ENCODE results near the gene ST6GALNAC3.
"Not testable (repeated sequence)": the region's sequence is repeated elsewhere in the genome, so short reads cannot be mapped to it uniquely, and the experiment has no call there.

ST6GALNAC3 gene

GRCh38 chr1:76121850-76122249, 47.3 kb downstream of the ST6GALNAC3 start:
- DNase-seq (ENCODE audit: extremely low spot score), result no peak
- ChIA-PET CTCF (no interaction called here), POLR2A (no interaction called here)
- TF ChIP-seq LEF1 (IDR thresholded peaks at IDR 0.05; ENCODE audit: borderline replicate concordance), result no peak
- TF ChIP-seq FOXA1 (IDR thresholded peaks at IDR 0.05), result no peak
- TF ChIP-seq SP1 (IDR thresholded peaks at IDR 0.05), result no peak
- no peak for TF ChIP-seq HDGF (IDR thresholded peaks at IDR 0.05; ENCODE audit: borderline replicate concordance)
- TF ChIP-seq BHLHE40 (IDR thresholded peaks at IDR 0.05; ENCODE audit: borderline replicate concordance), result no peak
- no peak for TF ChIP-seq ELF4 (IDR thresholded peaks at IDR 0.05)
- no peak for TF ChIP-seq SUZ12 (IDR thresholded peaks at IDR 0.05)
- no peak for TF ChIP-seq TARDBP (IDR thresholded peaks at IDR 0.05)
- TF ChIP-seq, protein P1, sequence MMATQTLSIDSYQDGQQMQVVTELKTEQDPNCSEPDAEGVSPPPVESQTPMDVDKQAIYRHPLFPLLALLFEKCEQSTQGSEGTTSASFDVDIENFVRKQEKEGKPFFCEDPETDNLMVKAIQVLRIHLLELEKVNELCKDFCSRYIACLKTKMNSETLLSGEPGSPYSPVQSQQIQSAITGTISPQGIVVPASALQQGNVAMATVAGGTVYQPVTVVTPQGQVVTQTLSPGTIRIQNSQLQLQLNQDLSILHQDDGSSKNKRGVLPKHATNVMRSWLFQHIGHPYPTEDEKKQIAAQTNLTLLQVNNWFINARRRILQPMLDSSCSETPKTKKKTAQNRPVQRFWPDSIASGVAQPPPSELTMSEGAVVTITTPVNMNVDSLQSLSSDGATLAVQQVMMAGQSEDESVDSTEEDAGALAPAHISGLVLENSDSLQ (IDR thresholded peaks at IDR 0.05), result no peak
- no peak for TF ChIP-seq FOXK2 (IDR thresholded peaks at IDR 0.05)
- no peak for TF ChIP-seq ARNT (IDR thresholded peaks at IDR 0.05)
- TF ChIP-seq CTBP1 (IDR thresholded peaks at IDR 0.05; ENCODE audit: borderline replicate concordance), result no peak
- no peak for TF ChIP-seq L3MBTL2 (conservative IDR thresholded peaks at IDR 0.05)
- no peak for TF ChIP-seq ZNF384 (IDR thresholded peaks at IDR 0.05)

DNA sequence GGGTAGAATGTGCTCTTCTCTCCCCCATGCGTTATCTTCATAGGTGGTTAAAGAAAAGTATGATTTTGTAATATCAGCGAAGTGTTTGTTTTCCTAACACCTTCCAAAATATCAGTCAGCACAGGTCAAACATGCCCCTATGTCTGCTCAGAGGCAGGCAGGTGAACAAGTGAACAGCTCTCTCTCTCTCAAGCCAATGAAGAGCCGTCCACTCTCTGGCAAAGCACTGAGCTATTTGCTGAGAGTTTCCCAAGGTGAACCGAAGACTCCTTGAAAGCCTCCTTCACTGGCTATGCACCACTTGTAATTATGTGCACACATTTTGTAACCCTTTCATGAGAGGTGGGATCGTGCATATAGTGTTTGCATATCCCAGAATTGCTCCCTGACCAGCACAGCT, 47.7 kb downstream of the ST6GALNAC3 start:
- no peak for TF ChIP-seq CTBP1 (IDR thresholded peaks at IDR 0.05; ENCODE audit: borderline replicate concordance)
- POLR2A ChIA-PET, result no interaction called here
- no peak for DNase-seq (ENCODE audit: extremely low spot score)
- CTCF ChIA-PET, result no interaction called here

DNA sequence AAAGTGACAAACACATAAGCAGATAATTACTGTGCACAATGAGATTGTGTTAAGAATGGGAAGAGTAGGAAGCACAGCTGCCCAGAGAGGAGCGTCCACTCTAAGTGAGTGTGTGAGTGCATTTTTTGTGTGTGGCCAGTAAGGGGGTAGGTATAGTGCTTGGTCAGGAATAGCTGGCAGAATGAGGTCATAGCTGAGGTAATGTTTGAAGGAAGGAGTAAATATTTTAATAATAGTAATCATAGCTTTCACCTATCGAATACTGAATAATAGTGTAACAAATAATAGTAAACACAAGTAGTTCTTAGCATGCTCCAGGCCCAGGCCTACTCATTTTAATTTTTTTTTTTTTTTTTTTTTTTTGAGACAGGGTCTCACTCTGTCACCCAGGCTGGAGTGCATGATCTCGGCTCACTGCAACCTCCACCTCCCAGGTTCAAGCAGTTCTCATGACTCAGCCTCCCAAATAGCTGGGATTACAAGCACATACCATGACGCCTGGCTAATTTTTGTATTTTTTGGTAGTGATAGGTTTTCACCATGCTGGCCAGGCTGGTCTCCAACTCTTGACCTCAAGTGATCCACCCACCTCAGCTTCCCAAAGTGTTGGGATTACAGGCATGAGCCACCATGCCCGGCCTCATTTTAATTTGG, 49.0 kb downstream of the ST6GALNAC3 start:
- CTCF ChIA-PET, POLR2A ChIA-PET: not testable (repeated sequence)

GRCh38 chr1:76124196-76124595, 49.6 kb downstream of the ST6GALNAC3 start:
- ChIA-PET POLR2A (no interaction called here), CTCF (no interaction called here)
- no peak for TF ChIP-seq HDGF (IDR thresholded peaks at IDR 0.05; ENCODE audit: borderline replicate concordance)
- no peak for TF ChIP-seq NFRKB (IDR thresholded peaks at IDR 0.05)
- TF ChIP-seq CTBP1 (IDR thresholded peaks at IDR 0.05; ENCODE audit: borderline replicate concordance), result no peak
- no peak for TF ChIP-seq SUZ12 (IDR thresholded peaks at IDR 0.05)
- no peak for TF ChIP-seq ZNF384 (IDR thresholded peaks at IDR 0.05)
- no peak for TF ChIP-seq TARDBP (IDR thresholded peaks at IDR 0.05)
- no peak for TF ChIP-seq BHLHE40 (IDR thresholded peaks at IDR 0.05; ENCODE audit: borderline replicate concordance)
- no peak for TF ChIP-seq FOXM1 (IDR thresholded peaks at IDR 0.05; ENCODE audit: borderline replicate concordance)
- DNase-seq (ENCODE audit: extremely low spot score), result no peak

More for the DNA sequence above, 49.0 kb downstream of the ST6GALNAC3 start:
- not testable (repeated sequence) for DNase-seq (ENCODE audit: extremely low spot score)

DNA sequence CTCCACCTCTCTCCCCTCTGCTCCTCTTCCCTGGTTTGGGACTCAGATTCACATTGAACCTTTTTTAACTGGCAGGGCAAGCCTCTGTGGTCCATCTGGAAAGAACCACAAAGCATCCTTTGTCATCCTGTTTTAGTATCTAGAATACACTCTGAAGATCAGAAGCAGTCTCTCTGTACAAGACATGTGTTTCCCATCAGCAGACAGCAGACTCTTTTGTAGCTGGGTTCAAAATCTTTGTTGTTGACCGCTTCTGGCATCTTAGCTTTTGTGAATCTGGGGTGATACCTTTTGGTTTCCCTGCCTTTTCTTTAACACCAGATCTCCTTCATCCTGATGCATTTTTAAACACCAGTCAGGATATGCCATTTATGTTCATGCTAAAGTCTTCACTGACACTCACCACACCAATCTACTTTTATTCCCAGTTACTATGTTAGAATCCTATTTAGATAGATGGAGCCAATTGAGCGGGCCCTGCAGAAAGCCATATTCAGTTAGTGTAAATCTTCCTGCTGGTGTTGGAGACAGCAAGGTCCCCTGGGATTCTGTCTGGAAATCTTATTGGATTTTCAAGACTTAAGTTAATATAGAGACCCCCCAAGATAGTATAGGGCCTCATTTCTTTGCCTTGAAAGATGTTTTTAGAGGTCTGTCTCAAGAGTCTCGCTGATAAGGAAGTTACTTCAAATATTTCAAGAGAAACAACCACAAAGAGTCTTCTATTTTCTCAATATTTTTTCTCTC, 51.1 kb downstream of the ST6GALNAC3 start:
- ChIA-PET CTCF (no interaction called here), POLR2A (no interaction called here)
- DNase-seq (ENCODE audit: extremely low spot score), result no peak
- TF ChIP-seq LEF1 (IDR thresholded peaks at IDR 0.05; ENCODE audit: borderline replicate concordance), result no peak

GRCh38 chr1:76128096-76128495, 53.5 kb downstream of the ST6GALNAC3 start:
- ChIA-PET CTCF (no interaction called here), POLR2A (no interaction called here)
- TF ChIP-seq FOXK2 (IDR thresholded peaks at IDR 0.05), result no peak
- TF ChIP-seq FOXM1 (IDR thresholded peaks at IDR 0.05; ENCODE audit: borderline replicate concordance), result no peak
- no peak for TF ChIP-seq LEF1 (IDR thresholded peaks at IDR 0.05; ENCODE audit: borderline replicate concordance)
- no peak for TF ChIP-seq TARDBP (IDR thresholded peaks at IDR 0.05)
- TF ChIP-seq SP1 (IDR thresholded peaks at IDR 0.05), result no peak
- TF ChIP-seq ZNF384 (IDR thresholded peaks at IDR 0.05), result no peak
- DNase-seq (ENCODE audit: extremely low spot score), result no peak

DNA sequence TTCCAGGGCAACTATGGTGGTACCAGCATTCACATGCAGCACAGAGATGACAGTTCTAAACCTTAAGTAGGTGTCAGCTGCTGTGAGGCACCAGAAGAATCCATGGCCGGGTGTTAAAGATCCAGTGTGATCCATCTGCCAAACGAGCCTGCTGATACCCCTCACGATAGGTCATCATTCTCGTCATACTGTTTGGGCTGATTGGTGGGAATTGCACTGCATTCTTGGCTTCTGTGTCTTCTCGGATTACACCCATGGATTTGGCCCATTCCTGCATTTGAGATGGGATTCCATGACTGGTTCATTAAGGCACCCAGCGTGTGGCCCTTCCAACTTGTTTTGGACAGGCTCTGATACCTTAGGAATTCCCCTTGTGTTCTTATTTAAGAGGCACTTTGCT, 55.2 kb downstream of the ST6GALNAC3 start:
- DNase-seq (ENCODE audit: extremely low spot score), result no peak
- CTCF ChIA-PET, result no interaction called here
- POLR2A ChIA-PET, result no interaction called here
- TF ChIP-seq, protein P1 (IDR thresholded peaks at IDR 0.05), result no peak
- TF ChIP-seq FOXA1 (IDR thresholded peaks at IDR 0.05) (no peak), BHLHE40 (IDR thresholded peaks at IDR 0.05; ENCODE audit: borderline replicate concordance) (no peak), LEF1 (IDR thresholded peaks at IDR 0.05; ENCODE audit: borderline replicate concordance) (no peak), ELF4 (IDR thresholded peaks at IDR 0.05) (no peak), ARNT (IDR thresholded peaks at IDR 0.05) (no peak)

- DNase-seq (ENCODE audit: extremely low spot score), result no peak
- ChIA-PET POLR2A (no interaction called here), CTCF (no interaction called here)
- TF ChIP-seq NFRKB (IDR thresholded peaks at IDR 0.05) (no peak), LEF1 (IDR thresholded peaks at IDR 0.05; ENCODE audit: borderline replicate concordance) (no peak)
Observed at GRCh38 chr1:76130992-76131391, 56.4 kb downstream of the ST6GALNAC3 start.

Data from HEK293T (cell line).